Measurements from ENCODE around the gene MAP3K2.

The MAP3K2 gene

GRCh38 chr2:127277028-127277427 lies 110.7 kb downstream of the MAP3K2 start:
- no peak for TF ChIP-seq CTCF (IDR thresholded peaks at IDR 0.05; ENCODE audit: insufficient read depth, missing control alignments)
- DNase-seq (ENCODE audit: insufficient read length, low spot score) = no peak
- FAIRE-seq = no peak

GRCh38 chr2:127275789-127276188 lies 112.0 kb downstream of the MAP3K2 start:
- DNase-seq (ENCODE audit: insufficient read length, low spot score) (no peak), FAIRE-seq (no peak)
- no peak for TF ChIP-seq CTCF (IDR thresholded peaks at IDR 0.05; ENCODE audit: insufficient read depth, missing control alignments)

GRCh38 chr2:127275356-127275755 lies 112.4 kb downstream of the MAP3K2 start:
- DNase-seq (ENCODE audit: insufficient read length, low spot score) (no peak), FAIRE-seq (no peak)
- TF ChIP-seq CTCF (IDR thresholded peaks at IDR 0.05; ENCODE audit: insufficient read depth, missing control alignments) = no peak

GRCh38 chr2:127270663-127271062 lies 117.1 kb downstream of the MAP3K2 start:
- FAIRE-seq (no peak), DNase-seq (ENCODE audit: insufficient read length, low spot score) (no peak)
- TF ChIP-seq CTCF (IDR thresholded peaks at IDR 0.05; ENCODE audit: insufficient read depth, missing control alignments) = peak; percentile 16

- FAIRE-seq = no peak
- no peak for TF ChIP-seq CTCF (IDR thresholded peaks at IDR 0.05; ENCODE audit: insufficient read depth, missing control alignments)
- no peak for DNase-seq (ENCODE audit: insufficient read length, low spot score)
Measured at GRCh38 chr2:127261804-127262406, 125.9 kb downstream of the MAP3K2 start.

- TF ChIP-seq CTCF (IDR thresholded peaks at IDR 0.05; ENCODE audit: insufficient read depth, missing control alignments) = no peak
- FAIRE-seq (no peak), DNase-seq (ENCODE audit: insufficient read length, low spot score) (no peak)
Measured at GRCh38 chr2:127259355-127259754, 128.4 kb downstream of the MAP3K2 start.

- TF ChIP-seq CTCF (IDR thresholded peaks at IDR 0.05; ENCODE audit: insufficient read depth, missing control alignments) = no peak
- no peak for DNase-seq (ENCODE audit: insufficient read length, low spot score)
- FAIRE-seq = no peak
Measured at GRCh38 chr2:127256866-127257265, 130.9 kb downstream of the MAP3K2 start.
